GM13976 (cell line): ENCODE results near the gene MCAM.
A peak's percentile ranks its signal among the peaks of the same experiment; 100 is the strongest.

Source experiments
- DNase-seq: peaks from one replicate; pipeline ENCODE4 v3.0.0; 2012; ENCODE audit warnings: low spot score
- in situ Hi-C: fragments of 300-500 bp; cut with MboI; formaldehyde crosslinking; loops from one replicate; pipeline ENCODE4 v1.12.0; 2022; ENCODE audit warnings: low sequenced_read_pairs, mixed read lengths, inconsistent platforms; ENCODE audit not compliant: unreplicated experiment
- TF ChIP-seq, protein P1 (sequence below): IDR thresholded peaks from 2 replicates; pipeline ENCODE4 v1.5.1; 2012; ENCODE audit warnings: borderline replicate concordance, mild to moderate bottlenecking; ENCODE audit not compliant: insufficient read depth; ENCODE audit errors: extremely low read depth, missing control alignments, control extremely low read depth

The MCAM gene

DNA sequence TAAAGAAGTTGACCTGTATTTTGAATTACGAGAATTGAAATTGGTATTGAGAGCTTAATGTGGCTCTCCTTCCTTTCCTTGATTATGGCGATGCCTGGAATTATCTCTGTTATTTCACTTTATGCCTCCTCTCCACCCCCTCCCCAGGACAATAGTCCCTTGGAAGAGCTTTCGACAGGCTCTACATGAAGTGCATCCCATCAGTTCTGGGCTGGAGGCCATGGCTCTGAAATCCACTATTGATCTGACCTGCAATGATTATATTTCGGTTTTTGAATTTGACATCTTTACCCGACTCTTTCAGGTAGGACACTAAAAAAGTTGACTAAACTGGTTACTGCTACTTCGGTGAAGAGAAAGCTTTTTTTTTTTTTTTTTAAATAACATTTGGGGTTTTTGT lies 43.2 kb downstream of the MCAM start:
- TF ChIP-seq, protein P1, sequence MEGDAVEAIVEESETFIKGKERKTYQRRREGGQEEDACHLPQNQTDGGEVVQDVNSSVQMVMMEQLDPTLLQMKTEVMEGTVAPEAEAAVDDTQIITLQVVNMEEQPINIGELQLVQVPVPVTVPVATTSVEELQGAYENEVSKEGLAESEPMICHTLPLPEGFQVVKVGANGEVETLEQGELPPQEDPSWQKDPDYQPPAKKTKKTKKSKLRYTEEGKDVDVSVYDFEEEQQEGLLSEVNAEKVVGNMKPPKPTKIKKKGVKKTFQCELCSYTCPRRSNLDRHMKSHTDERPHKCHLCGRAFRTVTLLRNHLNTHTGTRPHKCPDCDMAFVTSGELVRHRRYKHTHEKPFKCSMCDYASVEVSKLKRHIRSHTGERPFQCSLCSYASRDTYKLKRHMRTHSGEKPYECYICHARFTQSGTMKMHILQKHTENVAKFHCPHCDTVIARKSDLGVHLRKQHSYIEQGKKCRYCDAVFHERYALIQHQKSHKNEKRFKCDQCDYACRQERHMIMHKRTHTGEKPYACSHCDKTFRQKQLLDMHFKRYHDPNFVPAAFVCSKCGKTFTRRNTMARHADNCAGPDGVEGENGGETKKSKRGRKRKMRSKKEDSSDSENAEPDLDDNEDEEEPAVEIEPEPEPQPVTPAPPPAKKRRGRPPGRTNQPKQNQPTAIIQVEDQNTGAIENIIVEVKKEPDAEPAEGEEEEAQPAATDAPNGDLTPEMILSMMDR: no peak
- in situ Hi-C loops: no loop called here
- DNase-seq: no peak

DNA sequence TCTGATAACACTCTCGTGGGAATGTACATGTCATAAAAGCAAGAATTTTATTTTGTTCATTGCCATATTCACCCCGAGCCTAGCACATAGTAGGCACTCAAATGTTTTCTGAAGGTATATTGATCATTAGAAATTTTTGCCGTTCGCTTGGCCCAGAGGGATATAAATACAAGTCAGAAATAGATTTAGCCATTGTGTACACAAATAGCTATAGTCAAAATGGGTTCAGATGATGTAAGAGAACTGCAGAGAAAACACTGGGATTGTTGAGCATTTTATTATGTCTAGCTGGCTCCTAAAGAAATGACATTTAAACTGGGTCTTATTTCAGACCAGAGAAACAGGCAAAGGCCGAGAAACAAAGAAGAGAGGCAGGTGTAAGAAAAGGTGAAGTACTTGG lies 49.3 kb downstream of the MCAM start:
- TF ChIP-seq, protein P1: no peak
- in situ Hi-C loops: no loop called here
- DNase-seq: no peak

DNA sequence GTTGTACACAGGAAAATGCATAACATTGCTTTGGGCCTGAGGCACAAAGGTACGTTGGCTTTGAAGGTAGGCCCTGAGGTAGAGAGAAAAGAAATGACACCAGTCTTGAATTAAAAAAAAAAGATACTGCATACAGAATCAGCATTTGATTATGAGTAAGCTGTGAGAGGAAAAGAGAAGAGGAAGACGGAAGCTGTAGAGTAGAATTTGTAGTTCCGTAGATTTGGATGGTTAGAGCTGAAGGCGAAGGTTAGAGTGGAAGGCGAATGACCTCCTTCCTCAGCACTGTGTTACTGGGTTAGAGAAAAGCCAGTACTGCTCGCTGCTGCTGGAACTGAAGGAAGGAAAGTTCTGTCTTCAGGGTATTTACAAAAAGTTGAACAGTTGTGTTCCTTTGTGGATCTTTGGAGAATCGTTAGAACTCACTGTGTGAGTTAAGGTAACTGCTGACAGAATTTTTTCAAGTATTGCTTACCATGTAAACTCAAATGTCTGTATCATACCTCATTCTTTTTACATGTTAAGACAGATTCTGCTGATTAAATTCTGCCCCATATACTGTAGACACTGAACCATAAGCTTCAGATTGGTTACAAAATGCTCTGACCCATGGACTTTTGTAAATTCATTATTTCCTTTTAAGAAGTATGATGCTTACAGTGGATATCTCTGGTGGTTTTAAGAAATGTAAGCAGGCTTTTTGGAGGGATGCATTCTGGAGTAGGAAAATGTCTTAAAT lies 50.2 kb downstream of the MCAM start:
- TF ChIP-seq, protein P1: no peak
- in situ Hi-C loops: no loop called here
- DNase-seq: no peak

DNA sequence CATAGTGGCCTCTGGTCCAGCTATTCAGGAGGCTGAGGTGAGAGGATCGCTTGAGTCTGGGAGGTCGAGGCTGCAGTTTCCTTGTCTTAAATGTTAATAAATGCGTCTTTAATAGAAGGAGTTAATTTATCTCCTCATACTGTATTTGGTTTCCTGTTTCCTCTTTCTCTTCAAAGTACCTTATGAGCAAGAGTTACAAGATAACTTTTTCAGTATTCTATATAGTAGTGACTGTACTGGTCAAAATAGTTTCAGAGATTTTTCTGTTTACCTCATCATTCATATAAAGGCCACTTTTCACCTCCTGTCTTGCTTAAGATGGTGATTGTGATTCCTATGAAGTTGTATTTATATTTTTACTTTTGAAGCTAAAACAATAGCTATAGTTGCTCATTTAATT lies 50.9 kb downstream of the MCAM start:
- in situ Hi-C loops: no loop called here
- DNase-seq: no peak
- TF ChIP-seq, protein P1: no peak

DNA sequence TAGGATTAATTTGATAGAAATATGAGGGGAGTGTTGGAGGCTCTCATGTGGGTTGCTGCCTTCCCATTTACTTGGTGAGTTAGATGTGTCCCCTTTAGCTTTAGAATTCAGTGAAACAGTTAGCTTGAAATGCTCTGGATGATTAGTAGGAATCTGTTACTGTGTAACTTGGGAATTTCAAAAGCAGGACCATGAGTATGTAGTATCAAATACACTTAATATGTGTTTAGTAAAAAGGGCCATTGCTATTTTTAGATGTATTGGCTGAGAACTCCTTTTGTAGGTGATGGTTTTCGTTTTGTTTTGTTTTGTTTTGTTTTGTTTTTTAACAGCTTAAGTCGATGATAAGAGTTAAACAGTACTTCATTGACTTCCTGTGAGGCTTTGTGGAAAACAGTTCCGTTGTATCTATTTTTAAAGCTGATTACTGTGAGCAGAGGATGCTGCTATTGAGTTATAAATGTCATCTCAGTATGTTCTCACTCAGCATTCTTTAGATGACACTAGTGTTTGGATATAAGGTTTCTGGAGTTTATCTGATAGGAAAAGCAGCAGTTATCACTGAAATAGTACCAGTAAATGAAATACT lies 53.5 kb downstream of the MCAM start:
- TF ChIP-seq, protein P1: no peak
- peak; percentile 34 for DNase-seq
- in situ Hi-C loops: no loop called here

DNA sequence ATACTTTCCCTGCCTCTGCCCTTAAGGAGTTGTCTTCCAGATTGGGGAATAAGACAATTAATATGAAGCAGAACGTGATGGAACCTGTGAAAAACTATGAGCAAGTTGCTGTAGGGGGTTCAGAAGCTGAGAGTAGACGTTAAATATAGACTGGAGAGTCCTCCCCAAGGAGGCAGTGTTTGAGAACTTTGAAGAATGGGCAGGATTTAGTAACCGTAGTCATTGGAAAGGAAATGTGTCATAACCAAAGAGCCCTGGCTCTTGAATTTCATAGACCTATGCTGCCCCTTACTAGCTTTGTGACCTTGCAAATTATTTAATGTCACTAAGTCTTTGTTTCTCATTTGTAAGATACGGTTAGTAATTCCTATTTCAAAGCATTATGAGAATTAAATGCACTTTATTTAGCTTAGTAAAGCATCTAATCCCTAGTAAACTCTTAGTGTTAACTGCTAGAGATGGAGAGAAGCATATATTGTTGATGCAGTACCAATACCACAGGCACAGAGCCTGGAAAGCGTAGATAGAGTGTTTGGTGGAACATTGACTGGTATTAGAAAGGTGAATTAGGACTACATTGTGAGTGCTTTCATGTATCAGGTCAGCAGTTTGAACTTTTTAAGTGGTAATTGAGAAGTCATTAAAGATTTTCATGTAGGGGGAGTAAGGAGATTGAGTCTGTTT lies 54.1 kb downstream of the MCAM start:
- TF ChIP-seq, protein P1: no peak
- in situ Hi-C loops: no loop called here
- peak; percentile 35 for DNase-seq
